ENCODE measurements around the gene SDHAF2. TPM values are rescaled to one million over a fixed set of nuclear protein-coding genes. Genes with fewer than 3 reads are reported as not detected.

SDHAF2 gene
- total and polyA plus RNA-seq, 2 of the 13 experiments (the other 11 are each of a cell fraction or from before 2014, with no cell fraction given): 44.2 to 70.4 TPM

DNA sequence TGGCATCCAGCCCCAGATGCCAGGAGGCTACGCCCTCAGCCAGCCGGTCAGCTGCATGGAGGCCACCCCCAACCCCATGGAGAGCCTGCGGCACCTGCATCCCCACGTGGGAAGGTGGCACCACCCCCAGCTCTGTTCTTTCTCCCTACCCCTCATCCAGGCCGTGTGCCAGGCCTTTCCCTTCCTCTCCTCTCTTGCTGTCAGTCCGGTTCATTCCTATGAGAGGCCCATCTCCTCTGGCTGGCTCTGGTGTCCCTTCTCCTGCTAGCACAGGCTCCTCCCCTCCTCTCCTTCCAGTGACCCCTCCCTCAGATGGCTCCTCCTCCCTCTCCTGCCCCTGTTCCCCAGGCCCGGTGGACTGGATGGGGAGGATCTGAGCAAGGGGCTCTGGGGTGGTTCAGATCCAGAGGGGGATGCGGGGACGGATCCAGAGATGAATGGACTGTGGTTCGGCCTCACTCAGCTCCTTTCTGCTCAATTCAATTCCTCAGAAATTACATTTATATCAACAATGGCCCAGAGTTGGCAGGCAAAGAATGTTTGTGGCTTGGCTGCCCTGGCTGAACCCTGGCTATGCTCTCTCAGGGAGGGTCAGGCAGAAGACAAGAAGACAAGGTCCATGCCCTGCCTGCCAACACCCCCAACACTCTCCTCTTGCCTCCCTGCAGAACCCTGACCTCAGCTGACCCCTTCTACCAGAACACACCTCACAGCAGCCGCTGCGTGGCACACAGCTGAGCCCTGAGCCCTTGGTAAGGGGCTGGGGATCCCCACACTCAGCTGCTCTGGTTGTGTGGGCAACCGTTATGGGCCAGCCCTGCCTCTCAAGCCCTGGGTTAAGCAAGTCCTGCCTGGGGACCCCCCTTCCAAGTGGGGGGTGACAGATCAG, 60.2 kb downstream of the SDHAF2 start (continued):
- TF ChIP-seq, protein P1, sequence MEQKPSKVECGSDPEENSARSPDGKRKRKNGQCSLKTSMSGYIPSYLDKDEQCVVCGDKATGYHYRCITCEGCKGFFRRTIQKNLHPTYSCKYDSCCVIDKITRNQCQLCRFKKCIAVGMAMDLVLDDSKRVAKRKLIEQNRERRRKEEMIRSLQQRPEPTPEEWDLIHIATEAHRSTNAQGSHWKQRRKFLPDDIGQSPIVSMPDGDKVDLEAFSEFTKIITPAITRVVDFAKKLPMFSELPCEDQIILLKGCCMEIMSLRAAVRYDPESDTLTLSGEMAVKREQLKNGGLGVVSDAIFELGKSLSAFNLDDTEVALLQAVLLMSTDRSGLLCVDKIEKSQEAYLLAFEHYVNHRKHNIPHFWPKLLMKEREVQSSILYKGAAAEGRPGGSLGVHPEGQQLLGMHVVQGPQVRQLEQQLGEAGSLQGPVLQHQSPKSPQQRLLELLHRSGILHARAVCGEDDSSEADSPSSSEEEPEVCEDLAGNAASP (CRISPR knock-in tag; IDR thresholded peaks at IDR 0.05; ENCODE audit: borderline replicate concordance): peak; percentile 95
- peak; percentile 45; the same call in 1 of the 2 replicates for TF ChIP-seq RARA (CRISPR knock-in tag; IDR thresholded peaks at IDR 0.05)
- TF ChIP-seq ZNF549 (CRISPR knock-in tag; IDR thresholded peaks at IDR 0.05): no peak
- peak; percentile 77 for TF ChIP-seq RXRA (CRISPR knock-in tag; IDR thresholded peaks at IDR 0.05)
- TF ChIP-seq ATM (IDR thresholded peaks at IDR 0.05; ENCODE audit: borderline replicate concordance): no peak

DNA sequence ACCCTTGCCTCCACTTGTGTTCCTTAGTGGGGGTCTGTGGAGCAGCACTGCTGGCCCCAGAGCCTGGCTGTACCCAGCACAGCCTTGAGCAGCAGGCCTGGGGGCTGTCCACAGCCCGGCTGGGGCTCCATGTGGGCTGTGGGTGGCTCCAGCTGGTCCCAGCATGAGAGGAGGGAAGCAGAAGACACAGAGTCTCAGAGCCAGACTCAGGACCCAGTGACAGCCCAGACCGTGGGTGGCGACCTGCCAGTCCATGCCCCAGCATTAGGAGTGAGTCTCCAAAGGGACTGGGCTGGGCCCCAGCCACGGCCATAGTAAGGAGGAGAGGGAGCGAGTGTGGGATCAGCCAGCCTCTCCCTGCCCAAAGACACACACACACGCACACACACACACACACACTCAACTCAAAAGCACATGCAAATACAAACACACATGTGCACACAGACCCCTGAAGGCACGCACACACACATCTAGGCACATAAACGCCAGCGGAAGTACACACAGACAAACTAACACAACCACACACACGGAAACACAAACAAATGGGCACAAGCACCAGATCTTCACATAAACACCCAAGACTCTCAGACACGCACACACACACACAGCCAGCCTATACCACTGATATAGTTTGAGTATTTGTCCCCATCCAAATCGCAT, 61.9 kb downstream of the SDHAF2 start:
- CTCF ChIA-PET (ENCODE audit: low intra/inter-chr PET ratio, low total read pairs): no interaction called here
- WGBS (ENCODE audit: low lambda C conversion rate): 52% methylated on average over 10 of the region's 12 CpGs
- TF ChIP-seq, protein P2, sequence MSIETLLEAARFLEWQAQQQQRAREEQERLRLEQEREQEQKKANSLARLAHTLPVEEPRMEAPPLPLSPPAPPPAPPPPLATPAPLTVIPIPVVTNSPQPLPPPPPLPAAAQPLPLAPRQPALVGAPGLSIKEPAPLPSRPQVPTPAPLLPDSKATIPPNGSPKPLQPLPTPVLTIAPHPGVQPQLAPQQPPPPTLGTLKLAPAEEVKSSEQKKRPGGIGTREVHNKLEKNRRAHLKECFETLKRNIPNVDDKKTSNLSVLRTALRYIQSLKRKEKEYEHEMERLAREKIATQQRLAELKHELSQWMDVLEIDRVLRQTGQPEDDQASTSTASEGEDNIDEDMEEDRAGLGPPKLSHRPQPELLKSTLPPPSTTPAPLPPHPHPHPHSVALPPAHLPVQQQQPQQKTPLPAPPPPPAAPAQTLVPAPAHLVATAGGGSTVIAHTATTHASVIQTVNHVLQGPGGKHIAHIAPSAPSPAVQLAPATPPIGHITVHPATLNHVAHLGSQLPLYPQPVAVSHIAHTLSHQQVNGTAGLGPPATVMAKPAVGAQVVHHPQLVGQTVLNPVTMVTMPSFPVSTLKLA (IDR thresholded peaks at IDR 0.05): peak; percentile 87
- TF ChIP-seq SATB2 (CRISPR knock-in tag; IDR thresholded peaks at IDR 0.05): no peak
- Histone ChIP-seq H3K4me2 (ENCODE audit: low read depth, low read length) (no peak overlapping the region), H3K9ac (ENCODE audit: insufficient read depth, low read depth, low read length) (no peak overlapping the region), H2AFZ (ENCODE audit: low read length) (no peak overlapping the region), H3K36me3 (replicated peaks in 1 of 2; ENCODE audit: control insufficient read depth in 1 of 2, insufficient read depth in 2 of 2, low read length in 2 of 2) (no peaks in the 10 kb centered on the region), H3K27ac (ENCODE audit: extremely low read length, insufficient read depth, low read length) (no peak overlapping the region), H3K79me2 (ENCODE audit: insufficient read depth, low read length) (no peaks in the 10 kb centered on the region), H3K4me3 (replicated peaks in 1 of 3; ENCODE audit: insufficient read depth in 1 of 3, low read depth in 2 of 3, low read length in 3 of 3) (no peak overlapping the region), H3K27me3 (ENCODE audit: control insufficient read depth in 1 of 2, insufficient read depth in 2 of 2, low read length in 2 of 2) (peaks cover 3 to 5% of the 10 kb centered on the region in 2 experiments; a peak in 2 of 5 replicates), H3K4me1 (ENCODE audit: insufficient read depth, low read length) (peaks cover 54% of the 10 kb centered on the region), H4K20me1 (ENCODE audit: insufficient read depth, low read length) (no peaks in the 10 kb centered on the region), H3K9me3 (ENCODE audit: low read length) (no peaks in the 10 kb centered on the region)
- ATAC-seq: no peak
- POLR2A ChIA-PET: no interaction called here
- intact Hi-C loops (cut with micrococcal nuclease; ENCODE audit: unreplicated experiment): no loop called here
- in situ Hi-C loops (cut with HindIII; ENCODE audit: extremely low pct_ligation_motif_present, low pct_unique_long_range_greater_than_20kb): no loop called here
- FAIRE-seq: no peak
- no peak for DNase-seq (ENCODE audit: low spot score)
- no TSS peak for BruUV-seq (replicated peaks)
